ENCODE measurements around the gene ACTN4.

ACTN4 gene

DNA sequence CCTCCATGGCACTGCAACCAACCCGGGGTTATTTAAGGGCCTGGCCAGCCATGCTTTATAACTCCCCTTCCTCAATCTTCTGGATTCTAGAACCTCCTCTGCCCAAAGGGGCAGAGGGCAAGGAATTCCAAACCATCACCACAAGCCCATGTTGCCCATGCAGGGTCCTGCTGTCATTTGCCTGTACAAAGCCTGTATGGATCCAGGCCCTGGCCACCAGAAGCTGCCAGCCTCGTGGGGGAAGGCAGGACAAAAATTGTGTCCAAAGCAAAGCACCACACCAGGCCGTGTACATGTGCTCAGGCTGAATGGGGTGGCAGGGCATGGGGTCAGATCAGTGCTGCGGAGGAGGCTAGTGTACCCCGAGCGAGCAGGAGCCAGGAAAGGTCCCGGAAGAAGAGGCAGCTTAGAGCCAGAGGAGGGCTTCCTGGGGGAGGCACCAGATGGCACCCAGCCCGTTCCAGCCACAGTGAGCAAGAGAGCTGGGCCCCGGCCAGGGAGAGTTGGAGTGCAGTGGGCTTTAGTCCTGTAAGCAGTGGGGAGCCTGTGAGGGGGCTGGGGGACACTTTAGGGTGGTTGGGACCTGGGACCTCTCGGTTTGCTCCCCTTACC, 61.1 kb downstream of the ACTN4 start:
- no peak for DNase-seq
- no peak overlapping the region for H3K4me3 Mint-ChIP-seq
- H3K27ac Mint-ChIP-seq, result no peak overlapping the region
- H3K9me3 Mint-ChIP-seq, result no peaks in the 10 kb centered on the region
- peaks cover 95% of the 10 kb centered on the region for H3K36me3 Mint-ChIP-seq (ENCODE audit: low read depth)
- H3K4me1 Mint-ChIP-seq (ENCODE audit: low read depth), result no peaks in the 10 kb centered on the region
- H3K27me3 Mint-ChIP-seq, result no peaks in the 10 kb centered on the region

DNA sequence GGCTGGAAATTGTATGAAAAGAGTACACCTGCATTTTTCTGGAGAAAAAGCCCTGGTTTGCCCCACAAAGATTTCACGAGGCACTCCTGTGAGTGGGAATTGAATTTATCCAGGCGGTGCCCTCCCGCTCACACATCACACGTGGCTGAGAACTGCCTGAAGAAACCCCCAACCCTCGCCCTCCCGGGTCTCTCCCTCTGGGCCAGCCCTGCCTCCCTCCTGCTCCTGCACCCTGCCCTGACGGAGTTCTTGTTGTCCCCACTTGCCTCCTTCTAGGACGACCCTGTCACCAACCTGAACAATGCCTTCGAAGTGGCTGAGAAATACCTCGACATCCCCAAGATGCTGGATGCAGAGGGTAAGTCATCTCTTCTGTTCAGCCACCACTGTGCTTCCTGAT, 61.7 kb downstream of the ACTN4 start:
- Mint-ChIP-seq H3K9me3 (no peaks in the 10 kb centered on the region), H3K27ac (no peak overlapping the region), H3K36me3 (ENCODE audit: low read depth) (peaks cover 95% of the 10 kb centered on the region), H3K4me3 (no peak overlapping the region), H3K27me3 (no peaks in the 10 kb centered on the region), H3K4me1 (ENCODE audit: low read depth) (no peaks in the 10 kb centered on the region)
- no peak for DNase-seq

DNA sequence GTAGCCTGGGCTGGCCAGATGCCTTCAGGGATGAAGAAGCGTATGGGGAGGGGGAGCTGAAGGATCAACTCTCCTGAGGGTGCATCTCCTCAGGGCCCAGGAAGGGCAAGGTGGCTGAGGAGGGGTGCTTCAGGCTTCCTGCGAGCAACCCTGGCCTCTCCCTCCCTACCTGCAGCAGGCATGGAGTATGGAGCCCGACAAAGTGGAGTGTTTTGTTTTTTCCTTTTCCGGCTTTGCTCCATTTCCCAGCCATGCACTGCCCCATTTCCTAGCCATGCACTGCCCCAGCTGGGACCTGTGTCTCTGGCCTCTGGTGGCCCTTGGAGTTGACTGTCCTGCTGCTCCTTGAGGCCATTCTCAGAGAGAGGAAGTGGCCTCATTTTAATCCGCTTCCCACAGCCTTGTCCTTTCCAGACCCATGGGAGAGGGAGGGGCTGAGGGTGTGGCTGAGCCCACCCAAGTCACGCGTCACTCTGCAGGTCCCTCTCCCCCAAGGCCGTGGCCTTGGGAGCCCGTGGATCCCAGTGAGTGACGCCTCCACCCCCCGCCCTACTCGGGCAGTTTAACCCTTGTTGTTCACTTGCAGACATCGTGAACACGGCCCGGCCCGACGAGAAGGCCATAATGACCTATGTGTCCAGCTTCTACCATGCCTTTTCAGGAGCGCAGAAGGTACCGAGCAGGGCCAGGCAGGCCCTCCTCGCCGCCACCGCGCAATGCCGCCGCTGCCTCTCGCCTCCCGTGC, 62.4 kb downstream of the ACTN4 start:
- peaks cover 95% of the 10 kb centered on the region for H3K36me3 Mint-ChIP-seq (ENCODE audit: low read depth)
- no peak for DNase-seq
- H3K27me3 Mint-ChIP-seq, result no peaks in the 10 kb centered on the region
- no peaks in the 10 kb centered on the region for H3K9me3 Mint-ChIP-seq
- no peak overlapping the region for H3K4me3 Mint-ChIP-seq
- no peak overlapping the region for H3K27ac Mint-ChIP-seq
- no peaks in the 10 kb centered on the region for H3K4me1 Mint-ChIP-seq (ENCODE audit: low read depth)

DNA sequence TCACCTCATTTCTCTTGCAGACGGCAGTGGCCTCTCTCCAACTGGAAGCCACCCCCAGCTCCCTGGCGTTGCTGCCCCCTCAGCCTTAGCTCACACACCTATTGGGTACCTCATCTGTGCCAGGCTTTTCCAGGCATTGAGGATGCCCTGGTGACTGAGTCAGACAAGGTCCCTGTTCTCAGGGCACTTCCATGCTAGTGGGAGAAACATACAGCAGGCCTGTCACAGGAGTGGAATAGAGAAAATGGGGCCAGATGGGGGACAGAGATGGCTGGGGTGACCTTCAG, 62.9 kb downstream of the ACTN4 start:
- no peaks in the 10 kb centered on the region for H3K27me3 Mint-ChIP-seq
- peak overlapping the region; percentile 30 for H3K27ac Mint-ChIP-seq
- no peaks in the 10 kb centered on the region for H3K4me1 Mint-ChIP-seq (ENCODE audit: low read depth)
- peaks cover 95% of the 10 kb centered on the region for H3K36me3 Mint-ChIP-seq (ENCODE audit: low read depth)
- H3K4me3 Mint-ChIP-seq, result no peak overlapping the region
- H3K9me3 Mint-ChIP-seq, result no peaks in the 10 kb centered on the region
- no peak for DNase-seq

DNA sequence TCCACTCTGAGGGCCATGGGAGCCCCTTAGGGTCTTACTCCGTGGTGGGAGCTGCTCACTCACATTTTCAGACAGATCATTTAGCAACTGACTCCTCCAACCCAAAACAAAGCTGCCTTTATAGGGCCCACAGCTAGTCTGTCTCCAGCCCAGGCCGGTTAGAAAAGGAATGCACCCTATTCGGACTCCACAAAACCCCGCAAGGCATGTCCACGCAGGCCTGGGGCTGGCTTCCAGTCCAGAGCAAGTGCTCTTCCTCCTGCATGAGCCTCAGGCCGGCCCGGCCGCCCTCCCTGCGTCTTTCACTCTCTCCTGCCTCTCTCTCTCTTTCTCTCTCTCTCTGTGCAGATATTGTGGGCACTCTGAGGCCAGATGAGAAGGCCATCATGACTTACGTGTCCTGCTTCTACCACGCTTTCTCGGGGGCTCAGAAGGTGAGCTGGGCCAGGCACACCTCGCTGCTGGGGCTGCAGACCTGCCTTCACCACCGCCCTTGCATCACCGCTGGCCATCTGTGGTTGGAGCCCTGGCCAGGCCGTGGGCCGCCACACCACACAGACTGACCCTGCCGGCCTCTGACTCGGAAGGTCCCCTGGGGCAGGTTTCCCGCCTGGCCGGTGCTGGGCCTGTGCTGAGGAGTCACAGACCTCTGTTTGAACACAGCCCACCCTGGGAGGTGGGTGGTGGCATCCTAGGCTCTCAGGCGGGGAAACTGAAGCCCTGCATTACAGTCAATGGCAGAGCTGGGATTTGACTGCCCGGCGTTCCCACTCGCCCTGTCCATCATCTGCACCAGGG, 63.7 kb downstream of the ACTN4 start:
- no peak overlapping the region for H3K4me3 Mint-ChIP-seq
- no peaks in the 10 kb centered on the region for H3K9me3 Mint-ChIP-seq
- DNase-seq, result no peak
- no peak overlapping the region for H3K27ac Mint-ChIP-seq
- no peaks in the 10 kb centered on the region for H3K27me3 Mint-ChIP-seq
- peaks cover 92% of the 10 kb centered on the region for H3K36me3 Mint-ChIP-seq (ENCODE audit: low read depth)
- no peaks in the 10 kb centered on the region for H3K4me1 Mint-ChIP-seq (ENCODE audit: low read depth)

DNA sequence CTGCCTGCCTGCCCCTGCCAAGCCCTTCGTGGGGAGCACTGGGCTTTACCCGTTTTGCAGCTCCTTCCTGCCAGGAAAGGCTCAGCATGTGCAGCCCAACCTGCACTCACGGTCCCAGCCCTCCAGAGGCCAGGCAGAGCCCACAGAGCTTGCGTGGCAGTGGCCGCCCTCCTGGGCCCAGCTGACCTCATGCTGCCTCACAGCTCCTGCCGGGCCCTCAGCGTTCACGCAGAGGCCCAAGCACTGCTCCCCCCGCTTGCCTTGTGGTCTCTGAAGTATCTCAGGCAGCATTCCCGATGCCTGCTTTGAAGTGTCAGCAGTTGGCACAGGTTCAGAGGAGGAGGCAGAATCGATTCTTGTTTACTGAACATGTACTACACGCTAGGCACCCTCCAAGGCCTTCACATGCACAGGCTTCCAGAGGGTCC, 64.3 kb downstream of the ACTN4 start:
- Mint-ChIP-seq H3K4me3 (no peak overlapping the region), H3K36me3 (ENCODE audit: low read depth) (peaks cover 92% of the 10 kb centered on the region), H3K27ac (no peak overlapping the region), H3K4me1 (ENCODE audit: low read depth) (no peaks in the 10 kb centered on the region), H3K9me3 (no peaks in the 10 kb centered on the region), H3K27me3 (no peaks in the 10 kb centered on the region)
- DNase-seq, result no peak

DNA sequence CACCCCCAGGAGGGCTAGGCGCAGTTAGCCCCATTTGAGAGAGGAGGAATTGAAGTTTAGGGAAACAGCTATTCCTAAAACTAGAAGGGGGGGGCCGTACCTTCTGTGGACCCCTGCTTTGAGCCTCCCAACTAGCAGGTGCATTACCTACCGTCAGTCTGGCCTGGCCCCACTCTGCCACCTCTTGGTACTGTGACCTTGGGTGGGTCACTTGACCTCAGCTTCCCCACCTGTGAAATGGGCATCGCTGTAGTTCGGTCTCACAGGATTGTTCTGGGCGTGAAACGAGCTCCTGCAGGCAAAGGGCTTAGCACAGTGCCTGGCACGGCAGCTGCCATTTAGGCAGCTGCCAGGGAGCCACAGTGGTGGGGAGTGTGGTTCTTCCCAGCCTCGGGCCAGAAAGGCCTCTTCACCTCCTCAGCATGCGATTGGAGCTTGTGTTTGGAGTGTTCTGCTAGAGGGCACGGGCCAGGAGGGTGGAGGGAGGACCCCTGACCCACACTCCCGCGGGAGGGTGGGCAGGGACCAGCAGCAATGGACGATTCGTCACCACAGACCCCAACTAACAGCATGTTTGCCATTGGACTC, 64.8 kb downstream of the ACTN4 start:
- H3K27ac Mint-ChIP-seq, result no peak overlapping the region
- no peaks in the 10 kb centered on the region for H3K4me1 Mint-ChIP-seq (ENCODE audit: low read depth)
- no peak for DNase-seq
- no peak overlapping the region for H3K4me3 Mint-ChIP-seq
- no peaks in the 10 kb centered on the region for H3K27me3 Mint-ChIP-seq
- peaks cover 92% of the 10 kb centered on the region for H3K36me3 Mint-ChIP-seq (ENCODE audit: low read depth)
- no peaks in the 10 kb centered on the region for H3K9me3 Mint-ChIP-seq

DNA sequence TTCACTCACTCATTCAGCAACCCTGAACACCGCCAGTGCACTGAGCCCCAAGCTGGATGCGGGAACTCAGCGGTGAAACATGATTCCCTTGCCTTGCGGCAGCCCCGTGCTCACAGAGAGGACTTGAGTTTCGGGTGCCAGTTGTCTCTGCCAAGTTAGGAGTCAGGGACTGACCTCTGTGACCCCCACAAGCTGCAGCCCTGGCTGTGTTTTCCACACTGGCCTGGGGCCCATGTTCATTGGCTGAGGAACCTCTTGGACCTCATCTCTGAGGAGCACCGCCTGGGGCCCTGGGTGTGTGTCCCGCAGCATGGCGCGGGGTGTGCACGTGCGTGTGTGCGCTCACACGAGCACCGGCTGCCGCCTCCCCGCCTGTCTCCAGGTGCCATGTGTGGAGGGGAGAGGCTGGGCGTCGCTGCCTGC, 65.8 kb downstream of the ACTN4 start:
- H3K27me3 Mint-ChIP-seq, result no peaks in the 10 kb centered on the region
- H3K4me1 Mint-ChIP-seq (ENCODE audit: low read depth), result no peaks in the 10 kb centered on the region
- H3K4me3 Mint-ChIP-seq, result no peak overlapping the region
- no peaks in the 10 kb centered on the region for H3K9me3 Mint-ChIP-seq
- peaks cover 88% of the 10 kb centered on the region for H3K36me3 Mint-ChIP-seq (ENCODE audit: low read depth)
- no peak overlapping the region for H3K27ac Mint-ChIP-seq
- DNase-seq, result no peak

DNA sequence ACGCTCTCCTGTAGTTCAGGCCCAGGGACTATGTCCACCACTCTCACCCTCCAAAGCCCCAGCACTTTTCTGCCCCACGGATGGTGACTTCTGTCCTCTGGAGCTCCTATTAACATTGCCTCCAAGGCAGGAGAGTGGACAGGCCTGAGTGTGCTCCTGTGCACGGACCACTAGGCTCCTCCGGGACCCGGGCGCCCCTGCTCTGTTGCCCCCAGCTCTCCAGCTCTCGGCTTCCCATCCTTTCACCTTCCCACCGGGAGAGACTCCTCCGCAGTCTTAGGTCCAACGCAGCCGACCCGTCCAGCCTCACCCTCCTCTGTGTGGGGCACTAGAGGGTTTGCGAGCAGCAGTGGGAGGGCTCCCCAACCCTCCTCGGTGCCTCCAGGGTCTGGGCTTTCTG, 66.4 kb downstream of the ACTN4 start:
- Mint-ChIP-seq H3K36me3 (ENCODE audit: low read depth) (peaks cover 88% of the 10 kb centered on the region), H3K9me3 (no peaks in the 10 kb centered on the region), H3K27me3 (no peaks in the 10 kb centered on the region), H3K4me1 (ENCODE audit: low read depth) (no peaks in the 10 kb centered on the region), H3K27ac (no peak overlapping the region), H3K4me3 (no peak overlapping the region)
- DNase-seq, result no peak

DNA sequence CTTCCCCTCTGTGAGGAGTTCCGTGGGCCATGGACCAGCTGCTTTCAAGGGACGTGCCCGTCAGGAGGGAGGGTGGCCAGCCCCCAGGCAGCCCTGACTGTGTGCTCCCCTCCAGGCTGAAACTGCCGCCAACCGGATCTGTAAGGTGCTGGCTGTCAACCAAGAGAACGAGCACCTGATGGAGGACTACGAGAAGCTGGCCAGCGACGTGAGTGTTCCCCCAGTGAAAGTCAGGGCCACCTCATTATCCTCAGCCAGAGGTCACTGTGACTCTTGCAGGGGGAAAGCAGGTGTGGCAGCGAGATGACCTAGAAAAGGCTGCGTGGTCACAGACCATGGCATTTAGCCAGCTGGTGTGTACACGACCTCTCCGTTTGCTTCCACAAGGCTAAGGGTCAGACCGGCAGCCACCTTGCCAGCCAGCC, 66.9 kb downstream of the ACTN4 start:
- Mint-ChIP-seq H3K36me3 (ENCODE audit: low read depth) (peaks cover 88% of the 10 kb centered on the region), H3K27me3 (no peaks in the 10 kb centered on the region), H3K4me3 (no peak overlapping the region), H3K4me1 (ENCODE audit: low read depth) (no peaks in the 10 kb centered on the region), H3K9me3 (no peaks in the 10 kb centered on the region), H3K27ac (no peak overlapping the region)
- no peak for DNase-seq

DNA sequence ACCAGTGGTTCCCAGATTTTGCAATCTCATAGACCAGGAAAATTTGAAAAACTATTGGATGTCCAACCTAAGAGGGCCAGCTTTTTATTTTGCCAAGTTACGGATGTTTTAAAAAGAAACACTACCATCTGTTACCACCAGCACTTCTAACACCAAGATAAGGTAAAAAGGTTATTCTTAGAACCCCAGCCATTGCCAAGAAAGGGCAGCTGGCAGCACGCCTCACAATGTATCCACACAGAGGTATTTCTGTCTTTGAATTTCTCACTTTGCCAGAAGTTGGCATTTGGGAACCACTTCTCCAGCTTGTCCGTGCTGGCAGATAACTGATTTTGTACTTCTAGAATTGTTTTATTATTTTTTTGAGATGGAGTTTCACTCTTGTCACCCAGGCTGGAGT, 68.1 kb downstream of the ACTN4 start:
- no peak overlapping the region for H3K4me3 Mint-ChIP-seq
- peaks cover 86% of the 10 kb centered on the region for H3K36me3 Mint-ChIP-seq (ENCODE audit: low read depth)
- H3K9me3 Mint-ChIP-seq, result no peaks in the 10 kb centered on the region
- no peaks in the 10 kb centered on the region for H3K27me3 Mint-ChIP-seq
- H3K27ac Mint-ChIP-seq, result no peak overlapping the region
- H3K4me1 Mint-ChIP-seq (ENCODE audit: low read depth), result no peaks in the 10 kb centered on the region
- no peak for DNase-seq

DNA sequence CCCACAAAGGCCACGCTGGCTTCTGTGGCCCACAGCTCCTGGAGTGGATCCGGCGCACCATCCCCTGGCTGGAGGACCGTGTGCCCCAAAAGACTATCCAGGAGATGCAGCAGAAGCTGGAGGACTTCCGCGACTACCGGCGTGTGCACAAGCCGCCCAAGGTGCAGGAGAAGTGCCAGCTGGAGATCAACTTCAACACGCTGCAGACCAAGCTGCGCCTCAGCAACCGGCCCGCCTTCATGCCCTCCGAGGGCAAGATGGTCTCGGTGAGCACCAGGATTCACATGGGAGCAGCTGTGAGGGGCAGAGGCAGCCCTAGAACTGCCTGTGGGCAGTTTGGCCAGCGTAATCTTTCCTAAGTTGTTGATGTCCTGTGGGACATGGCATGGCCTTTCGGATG, 69.6 kb downstream of the ACTN4 start:
- no peaks in the 10 kb centered on the region for H3K4me1 Mint-ChIP-seq (ENCODE audit: low read depth)
- DNase-seq, result no peak
- no peaks in the 10 kb centered on the region for H3K27me3 Mint-ChIP-seq
- no peak overlapping the region for H3K27ac Mint-ChIP-seq
- H3K36me3 Mint-ChIP-seq (ENCODE audit: low read depth), result peaks cover 86% of the 10 kb centered on the region
- H3K9me3 Mint-ChIP-seq, result no peaks in the 10 kb centered on the region
- H3K4me3 Mint-ChIP-seq, result no peak overlapping the region

DNA sequence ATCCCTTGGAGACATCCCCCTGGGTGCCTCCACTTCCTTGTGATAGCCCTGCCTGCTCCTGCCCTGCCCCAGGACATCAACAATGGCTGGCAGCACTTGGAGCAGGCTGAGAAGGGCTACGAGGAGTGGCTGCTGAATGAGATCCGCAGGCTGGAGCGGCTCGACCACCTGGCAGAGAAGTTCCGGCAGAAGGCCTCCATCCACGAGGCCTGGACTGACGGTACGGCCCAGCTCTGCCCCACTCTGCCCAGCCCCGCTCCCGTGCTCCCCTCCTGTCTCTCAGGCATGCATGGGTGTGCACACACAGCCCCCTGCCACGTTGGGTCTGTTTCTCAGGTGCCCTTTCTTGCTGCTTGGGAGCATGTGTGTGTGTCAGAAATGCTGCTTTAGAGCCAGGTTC, 70.4 kb downstream of the ACTN4 start:
- no peak overlapping the region for H3K4me3 Mint-ChIP-seq
- no peak overlapping the region for H3K27ac Mint-ChIP-seq
- H3K9me3 Mint-ChIP-seq, result no peaks in the 10 kb centered on the region
- H3K4me1 Mint-ChIP-seq (ENCODE audit: low read depth), result no peaks in the 10 kb centered on the region
- peaks cover 88% of the 10 kb centered on the region for H3K36me3 Mint-ChIP-seq (ENCODE audit: low read depth)
- no peak for DNase-seq
- H3K27me3 Mint-ChIP-seq, result no peaks in the 10 kb centered on the region

DNA sequence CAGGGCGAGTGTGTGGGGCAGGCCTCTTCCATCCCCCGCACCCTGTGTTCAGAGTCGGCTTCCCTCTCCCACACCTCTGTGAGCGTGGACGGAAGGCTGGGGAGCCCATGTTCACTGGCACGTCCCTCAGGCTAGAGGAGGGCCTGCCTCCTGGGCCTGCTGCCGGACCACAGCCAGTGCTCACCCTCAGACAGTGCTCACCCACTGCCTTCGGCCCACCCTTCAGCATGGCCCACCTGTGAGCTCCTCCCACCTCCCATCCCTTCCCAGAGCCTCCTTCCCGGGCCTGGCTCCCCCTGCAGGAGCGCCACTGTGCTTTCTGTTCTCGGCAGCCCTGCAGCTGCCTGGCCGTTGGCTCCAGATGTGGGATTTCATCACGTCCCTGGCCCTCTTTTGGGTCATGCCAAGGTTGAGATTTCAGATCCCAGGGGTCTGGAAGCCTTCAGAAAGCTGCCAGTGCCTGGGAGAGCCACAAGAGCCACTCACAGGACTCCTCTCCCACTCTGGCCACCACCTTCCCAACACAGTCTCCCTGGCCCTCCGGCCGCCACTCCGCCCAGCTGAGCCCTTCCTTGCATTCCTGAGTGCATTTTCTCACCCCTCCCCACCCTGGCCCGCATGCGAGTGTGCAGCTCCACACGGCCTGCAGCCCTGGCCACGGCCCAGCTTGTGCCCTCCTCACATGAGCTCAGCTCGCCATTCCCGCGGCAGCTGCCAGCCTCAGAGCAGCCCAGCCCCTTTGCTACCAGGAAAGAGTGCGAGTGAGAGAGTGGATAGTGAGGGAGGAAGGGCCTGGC, 71.5 kb downstream of the ACTN4 start:
- Mint-ChIP-seq H3K27ac (no peak overlapping the region), H3K4me1 (ENCODE audit: low read depth) (no peaks in the 10 kb centered on the region), H3K4me3 (no peak overlapping the region), H3K27me3 (no peaks in the 10 kb centered on the region), H3K9me3 (no peaks in the 10 kb centered on the region), H3K36me3 (ENCODE audit: low read depth) (peaks cover 89% of the 10 kb centered on the region)
- DNase-seq, result no peak
